SH-SY5Y (cell line): ENCODE results near the gene C11orf24.
A peak's percentile ranks its signal among the peaks of the same experiment; 100 is the strongest.

ENCODE experiments used
- GATA2 ChIP-seq: IDR thresholded peaks from 2 replicates; pipeline ENCODE4 v1.6.1; 2011; ENCODE audit warnings: mild to moderate bottlenecking, low read depth, low read length
- GATA3 ChIP-seq: IDR thresholded peaks from 2 replicates; pipeline ENCODE4 v1.6.1; 2011; ENCODE audit warnings: low read depth, mild to moderate bottlenecking, low read length, moderate library complexity

The C11orf24 gene

GRCh38 chr11:68293708-68294107 lies 21.9 kb upstream of the C11orf24 start:
- TF ChIP-seq GATA3 (no peak), GATA2 (no peak)

DNA sequence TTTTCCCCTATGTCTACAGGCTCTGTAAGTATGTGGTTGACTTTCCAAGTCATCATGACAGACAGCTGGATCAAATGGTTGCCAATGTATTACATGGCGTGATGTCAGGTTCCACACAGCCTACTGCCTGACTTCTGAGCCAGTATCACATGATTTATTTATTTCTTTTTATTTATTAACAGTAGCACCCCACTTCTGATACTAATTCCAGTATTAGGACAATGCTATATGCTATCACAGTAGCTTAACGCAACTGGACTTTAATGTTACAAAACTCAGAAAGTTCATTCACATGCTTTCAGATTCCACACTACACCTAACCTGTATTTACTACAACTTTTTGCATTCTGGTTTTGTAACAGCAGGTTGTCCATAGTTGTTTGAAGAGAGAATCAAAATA lies 17.7 kb upstream of the C11orf24 start:
- no peak for TF ChIP-seq GATA2
- TF ChIP-seq GATA3: no peak

GRCh38 chr11:68287419-68287818 lies 15.6 kb upstream of the C11orf24 start:
- TF ChIP-seq GATA3 (no peak), GATA2 (no peak)

DNA sequence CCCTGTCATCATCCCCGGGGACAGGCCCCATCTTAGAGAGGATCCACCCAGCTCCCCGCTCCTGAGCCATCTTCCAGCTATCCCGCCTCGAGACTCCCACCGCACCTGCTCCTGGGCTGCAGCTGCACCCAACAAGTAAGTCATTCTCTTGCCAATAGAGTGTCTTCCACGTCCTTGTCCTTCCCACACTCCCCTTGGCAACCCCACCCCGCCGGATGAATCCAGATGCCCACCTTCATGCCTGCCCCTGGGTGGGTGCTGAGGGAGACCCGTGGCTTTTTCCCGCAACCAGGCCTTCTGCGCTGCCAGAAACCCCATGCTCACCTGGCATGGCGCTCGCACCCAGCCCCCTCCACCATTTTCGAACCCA lies 11.1 kb upstream of the C11orf24 start:
- TF ChIP-seq GATA2 (no peak), GATA3 (no peak)

GRCh38 chr11:68282141-68282860 lies 10.5 kb upstream of the C11orf24 start:
- no peak for TF ChIP-seq GATA2
- no peak for TF ChIP-seq GATA3

DNA sequence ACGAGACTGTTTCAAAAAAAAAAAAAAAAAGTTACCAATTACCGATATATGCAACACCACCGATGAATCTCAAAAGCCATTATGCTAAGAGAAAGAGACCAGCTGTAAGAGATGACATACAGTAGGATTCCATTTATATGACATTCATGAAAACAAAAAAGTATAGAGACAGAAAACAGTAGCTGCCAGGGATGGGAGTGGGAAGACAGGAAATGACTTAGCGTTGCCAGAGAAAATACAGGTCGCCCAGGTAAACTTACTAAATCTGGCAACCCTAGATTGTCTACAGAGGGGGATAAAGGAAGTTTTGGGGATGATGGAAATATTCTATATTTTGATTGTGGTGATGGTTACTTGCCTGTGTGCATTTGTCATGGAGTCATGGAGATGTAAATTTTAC lies 7.9 kb upstream of the C11orf24 start:
- TF ChIP-seq GATA3: no peak
- no peak for TF ChIP-seq GATA2

DNA sequence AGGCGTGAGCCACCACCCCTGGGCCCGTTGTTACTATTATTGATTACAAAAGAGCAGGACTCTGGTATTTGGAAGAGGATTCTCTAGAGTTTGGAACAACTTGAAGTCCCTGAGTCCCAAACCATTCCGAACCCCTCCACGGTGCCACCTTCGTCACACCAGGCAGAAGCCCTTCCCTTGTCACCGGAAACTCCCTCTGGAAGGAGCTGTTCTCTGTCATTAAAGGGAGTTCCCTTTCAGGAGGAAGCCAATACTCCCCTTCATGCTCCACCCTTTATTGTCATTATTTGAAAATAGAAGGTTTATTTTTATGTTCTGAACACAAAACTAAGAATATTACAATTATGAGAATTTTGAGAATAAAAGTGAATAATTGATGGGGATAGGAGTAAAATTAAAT lies 5.1 kb upstream of the C11orf24 start:
- no peak for TF ChIP-seq GATA2
- no peak for TF ChIP-seq GATA3

DNA sequence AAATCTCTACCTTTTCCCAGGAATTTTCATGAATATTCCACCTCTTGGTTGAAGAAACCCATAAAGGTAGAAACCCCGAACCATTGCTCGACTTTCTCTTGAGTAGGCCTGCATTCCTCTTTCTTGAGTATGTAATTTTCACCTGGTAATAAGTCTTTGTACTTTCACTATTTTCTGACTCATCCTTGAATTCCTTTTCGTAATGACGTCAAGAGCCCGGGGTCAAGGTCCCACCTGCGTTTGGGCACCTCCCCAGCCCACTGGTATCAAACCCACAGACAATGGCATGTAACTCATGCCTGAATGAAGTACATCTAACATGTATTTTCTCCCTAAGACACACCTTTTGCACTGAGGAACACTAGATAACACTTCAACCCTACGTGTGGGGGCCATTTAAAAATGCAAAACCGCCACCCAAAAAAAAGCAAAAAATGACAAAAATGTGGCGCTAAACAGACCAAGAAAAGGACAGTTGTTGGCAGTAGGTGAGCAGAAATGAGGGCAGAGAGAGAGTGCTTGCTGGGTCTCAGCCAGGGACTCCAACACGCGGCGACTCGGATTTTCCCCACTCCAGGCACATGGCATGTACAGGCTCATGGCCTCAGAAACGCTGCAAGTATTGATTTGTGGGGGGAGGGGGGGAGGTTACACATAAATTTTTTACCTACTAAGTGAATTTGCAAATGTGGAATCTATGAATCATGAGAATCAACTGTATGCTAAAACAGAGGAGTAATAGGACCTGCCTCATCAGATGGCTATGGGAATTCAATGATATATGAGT lies 4.1 kb upstream of the C11orf24 start:
- TF ChIP-seq GATA2 (no peak), GATA3 (no peak)

GRCh38 chr11:68274306-68274705 lies 2.5 kb upstream of the C11orf24 start:
- TF ChIP-seq GATA2: no peak

DNA sequence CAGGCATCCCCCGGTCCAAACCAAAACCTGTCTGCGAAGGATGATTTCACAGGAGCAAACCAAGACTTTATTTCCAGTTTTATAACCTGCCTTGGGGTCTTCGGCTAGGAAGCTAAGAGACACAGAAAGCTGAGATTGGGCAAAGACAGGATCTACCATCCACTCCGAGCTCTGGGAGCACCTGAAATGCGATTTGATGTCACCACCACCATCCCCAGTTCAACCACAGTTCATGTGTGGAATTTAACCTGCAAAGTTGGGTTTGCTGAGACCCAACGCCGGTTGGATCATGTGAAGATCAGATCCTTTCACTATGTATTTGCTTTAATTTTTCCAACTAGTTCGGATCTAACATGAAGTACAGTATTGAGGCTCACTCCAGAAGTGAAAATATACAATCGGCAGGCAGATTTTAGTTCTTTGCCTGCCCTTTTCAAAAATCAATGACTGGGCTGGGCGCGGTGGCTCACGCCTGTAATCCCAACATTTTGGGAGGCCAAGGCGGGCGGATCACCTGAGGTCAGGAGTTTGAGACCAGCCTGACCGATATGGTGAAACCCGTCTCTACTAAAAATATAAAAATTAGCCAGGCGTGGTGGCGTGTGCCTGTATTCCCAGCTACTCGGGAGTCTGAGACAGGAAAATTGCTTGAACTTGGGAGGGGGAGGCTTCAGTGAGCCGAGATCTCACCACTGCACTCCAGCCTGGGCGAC lies 1.4 kb upstream of the C11orf24 start:
- TF ChIP-seq GATA2: no peak
- no peak for TF ChIP-seq GATA3

DNA sequence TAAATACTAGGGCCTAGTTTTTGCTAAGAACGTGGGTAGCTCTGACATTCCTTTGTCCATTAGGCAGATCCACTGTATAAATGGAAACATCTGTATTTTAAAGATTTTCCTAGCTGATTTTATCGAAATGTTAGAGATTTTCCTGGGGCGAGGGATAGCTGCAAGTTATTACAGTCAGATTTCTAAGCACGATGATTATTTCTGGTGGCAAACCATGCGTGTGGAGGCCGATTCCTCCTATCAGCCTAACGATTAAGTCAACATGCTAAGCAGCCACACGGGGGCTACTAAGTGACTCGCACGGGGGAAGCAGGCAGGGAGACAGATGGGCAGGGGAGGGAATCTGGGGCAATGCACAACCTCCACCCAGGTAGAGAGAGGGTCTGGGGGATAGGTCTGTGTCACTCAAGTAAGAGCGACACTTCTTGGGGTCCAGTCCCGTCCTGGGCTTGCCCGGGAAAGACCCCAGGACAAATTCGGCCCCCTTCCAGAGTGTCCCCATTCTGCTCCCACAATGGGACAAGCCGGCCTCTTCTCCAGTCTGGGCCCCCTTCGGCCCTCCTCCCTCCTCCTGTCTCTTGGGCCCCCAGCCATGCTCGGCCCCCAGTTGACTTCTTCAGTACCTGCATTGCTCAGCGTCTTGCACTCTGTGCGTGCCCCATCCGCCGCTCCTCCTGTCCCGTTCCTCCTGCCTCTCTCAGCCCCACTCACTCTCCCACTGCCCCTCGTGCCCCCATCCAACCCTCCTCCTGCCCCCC lies 571 bp downstream of the C11orf24 start:
- TF ChIP-seq GATA2 (peak; percentile 16; the same call in 1 of the 2 replicates), GATA3 (no peak)

DNA sequence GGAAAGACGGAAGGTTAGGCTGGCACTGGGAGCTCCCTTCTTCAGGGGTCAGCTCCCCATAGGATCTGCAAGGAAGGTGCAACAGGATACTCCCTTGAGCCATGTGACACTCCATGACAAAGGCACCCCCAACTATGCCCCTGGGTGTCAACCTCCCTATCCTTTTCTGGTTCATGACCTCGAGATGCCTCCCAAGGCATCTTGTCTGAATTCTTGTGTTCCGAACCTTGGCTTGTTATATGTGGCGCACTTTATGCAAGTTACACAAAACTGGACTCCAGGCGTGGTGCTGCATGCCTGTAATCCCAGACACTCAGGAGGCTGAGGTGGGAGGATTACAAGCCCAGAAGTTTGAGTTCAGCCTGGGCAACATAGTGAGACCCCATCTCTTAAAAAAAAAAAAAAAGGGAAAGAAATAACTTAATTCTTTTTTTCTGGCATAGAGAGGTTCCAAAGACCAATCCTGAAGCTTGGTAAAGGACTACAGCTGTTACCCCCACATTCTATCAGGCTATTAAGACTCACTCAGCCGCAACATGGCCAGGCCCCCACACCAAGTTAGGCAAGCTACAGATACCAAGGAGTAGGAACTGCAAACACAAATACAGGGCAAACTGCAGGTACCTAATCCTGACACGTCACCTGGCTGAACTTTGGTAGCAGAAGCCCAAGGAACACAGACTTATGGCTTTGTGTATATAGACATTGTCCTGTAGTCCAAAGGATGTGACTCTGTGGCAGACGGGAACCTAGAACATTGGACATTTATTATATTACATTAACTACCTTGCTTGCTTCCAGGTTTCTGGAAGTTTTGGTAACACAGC lies 1.4 kb downstream of the C11orf24 start:
- TF ChIP-seq GATA3: no peak
- no peak for TF ChIP-seq GATA2

DNA sequence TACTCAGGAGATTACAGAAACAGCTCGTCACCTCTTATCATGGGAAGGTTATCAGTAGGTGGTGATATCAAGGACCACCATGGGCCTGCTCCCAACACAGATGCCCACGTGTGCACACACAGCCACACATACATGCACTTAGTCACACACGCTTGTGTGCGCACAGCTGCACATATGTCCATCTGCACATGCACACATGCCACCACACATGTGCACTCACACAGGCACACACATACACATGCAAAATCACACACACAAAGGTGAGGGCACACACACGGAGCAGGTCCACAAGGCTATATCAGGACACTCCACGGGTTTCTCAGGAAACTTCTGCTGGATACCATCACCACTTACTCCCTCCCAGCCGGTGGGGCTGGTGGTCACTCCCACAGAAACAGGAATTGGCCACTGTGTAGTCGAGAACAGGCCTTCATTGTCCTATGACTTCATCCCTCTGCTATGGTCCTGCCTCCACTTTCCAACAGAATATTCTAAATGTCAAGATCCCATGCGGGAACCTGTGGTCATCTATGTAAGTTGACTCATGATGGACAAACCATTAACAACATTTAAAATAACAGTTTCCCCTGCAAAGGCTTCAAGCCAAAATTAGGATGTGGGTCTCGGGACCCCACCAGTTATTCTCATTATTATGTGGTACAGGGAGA lies 2.2 kb downstream of the C11orf24 start:
- TF ChIP-seq GATA2 (no peak), GATA3 (no peak)
